SK-N-SH (cell line): ENCODE data around the gene TTC9B.

ENCODE experiments used
- ELF1 ChIP-seq: IDR thresholded peaks from 2 replicates; pipeline ENCODE4 v1.4.0; 2012
- EZH2phosphoT487 ChIP-seq: fragments of 200-600 bp; sonication (generic); IDR thresholded peaks from 2 replicates; pipeline ENCODE4 v1.6.1; 2017; ENCODE audit warnings: low read depth, mixed run types, mild to moderate bottlenecking, antibody characterized with exemption, moderate library complexity, borderline replicate concordance
- FOSL2 ChIP-seq: IDR thresholded peaks from 2 replicates; pipeline ENCODE4 v1.4.0; 2012; ENCODE audit warnings: low read depth, mild to moderate bottlenecking, moderate library complexity, borderline replicate concordance
- GABPA ChIP-seq: IDR thresholded peaks from 2 replicates; pipeline ENCODE4 v1.4.0; 2012; ENCODE audit warnings: low read depth, mild to moderate bottlenecking
- YY1 ChIP-seq: IDR thresholded peaks from 2 replicates; pipeline ENCODE4 v1.4.0; 2012; ENCODE audit warnings: low read depth, mild to moderate bottlenecking
- TF ChIP-seq, protein P1 (sequence below): fragments of 200-600 bp; sonication (generic); IDR thresholded peaks from 2 replicates; pipeline ENCODE4 v1.6.1; 2017; ENCODE audit warnings: antibody characterized with exemption, mild to moderate bottlenecking, moderate library complexity
- TF ChIP-seq, protein P2 (sequence below): IDR thresholded peaks from 2 replicates; pipeline ENCODE4 v1.4.0; 2012; ENCODE audit warnings: low read depth
- TF ChIP-seq, protein P3 (sequence below): IDR thresholded peaks from 2 replicates; pipeline ENCODE4; 2012

DNA sequence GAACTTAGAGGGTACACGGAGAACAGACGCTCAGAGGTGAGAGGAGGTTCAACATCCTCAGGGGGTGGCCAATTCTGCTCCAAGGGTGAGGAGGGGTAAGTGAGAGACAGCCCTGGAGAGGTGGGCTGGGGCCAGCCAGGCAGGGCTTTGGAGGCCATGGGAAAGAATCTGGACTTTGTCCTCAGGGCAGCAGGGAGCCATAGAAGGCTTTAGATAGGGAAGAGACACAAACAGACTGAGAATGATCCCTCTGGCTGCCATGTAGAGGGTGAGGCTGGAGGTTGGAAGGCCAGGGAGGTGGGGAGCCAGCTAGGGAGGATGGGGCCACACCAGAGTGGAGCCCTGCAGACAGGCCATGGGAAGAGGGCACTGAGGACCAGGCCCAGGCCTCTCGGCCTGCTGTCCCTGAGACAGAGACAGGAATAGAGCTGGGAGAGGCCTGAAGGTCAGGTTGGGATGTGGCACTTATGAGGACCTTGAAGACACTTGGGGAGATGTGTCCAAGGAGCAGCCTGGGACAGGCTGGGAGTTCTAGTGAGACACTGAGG is 37.5 kb upstream of the TTC9B start:
- TF ChIP-seq, protein P1, sequence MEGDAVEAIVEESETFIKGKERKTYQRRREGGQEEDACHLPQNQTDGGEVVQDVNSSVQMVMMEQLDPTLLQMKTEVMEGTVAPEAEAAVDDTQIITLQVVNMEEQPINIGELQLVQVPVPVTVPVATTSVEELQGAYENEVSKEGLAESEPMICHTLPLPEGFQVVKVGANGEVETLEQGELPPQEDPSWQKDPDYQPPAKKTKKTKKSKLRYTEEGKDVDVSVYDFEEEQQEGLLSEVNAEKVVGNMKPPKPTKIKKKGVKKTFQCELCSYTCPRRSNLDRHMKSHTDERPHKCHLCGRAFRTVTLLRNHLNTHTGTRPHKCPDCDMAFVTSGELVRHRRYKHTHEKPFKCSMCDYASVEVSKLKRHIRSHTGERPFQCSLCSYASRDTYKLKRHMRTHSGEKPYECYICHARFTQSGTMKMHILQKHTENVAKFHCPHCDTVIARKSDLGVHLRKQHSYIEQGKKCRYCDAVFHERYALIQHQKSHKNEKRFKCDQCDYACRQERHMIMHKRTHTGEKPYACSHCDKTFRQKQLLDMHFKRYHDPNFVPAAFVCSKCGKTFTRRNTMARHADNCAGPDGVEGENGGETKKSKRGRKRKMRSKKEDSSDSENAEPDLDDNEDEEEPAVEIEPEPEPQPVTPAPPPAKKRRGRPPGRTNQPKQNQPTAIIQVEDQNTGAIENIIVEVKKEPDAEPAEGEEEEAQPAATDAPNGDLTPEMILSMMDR: no peak
- TF ChIP-seq GABPA (no peak), FOSL2 (no peak), ELF1 (no peak), YY1 (no peak), EZH2phosphoT487 (no peak)
- TF ChIP-seq, protein P2, sequence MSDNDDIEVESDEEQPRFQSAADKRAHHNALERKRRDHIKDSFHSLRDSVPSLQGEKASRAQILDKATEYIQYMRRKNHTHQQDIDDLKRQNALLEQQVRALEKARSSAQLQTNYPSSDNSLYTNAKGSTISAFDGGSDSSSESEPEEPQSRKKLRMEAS: no peak
- TF ChIP-seq, protein P3, sequence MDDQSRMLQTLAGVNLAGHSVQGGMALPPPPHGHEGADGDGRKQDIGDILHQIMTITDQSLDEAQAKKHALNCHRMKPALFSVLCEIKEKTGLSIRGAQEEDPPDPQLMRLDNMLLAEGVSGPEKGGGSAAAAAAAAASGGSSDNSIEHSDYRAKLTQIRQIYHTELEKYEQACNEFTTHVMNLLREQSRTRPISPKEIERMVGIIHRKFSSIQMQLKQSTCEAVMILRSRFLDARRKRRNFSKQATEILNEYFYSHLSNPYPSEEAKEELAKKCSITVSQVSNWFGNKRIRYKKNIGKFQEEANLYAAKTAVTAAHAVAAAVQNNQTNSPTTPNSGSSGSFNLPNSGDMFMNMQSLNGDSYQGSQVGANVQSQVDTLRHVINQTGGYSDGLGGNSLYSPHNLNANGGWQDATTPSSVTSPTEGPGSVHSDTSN: no peak
